Tibial nerve (tissue), 4 donors: ENCODE results near the gene ACTR3C.

Source experiments
- EP300 ChIP-seq, 2 donors: sonication (generic); formaldehyde crosslinking; IDR thresholded peaks; one replicate each; pipeline ENCODE4 v1.6.1; 2017; ENCODE audit warnings: antibody characterized with exemption in 2 of 2, mild to moderate bottlenecking in 1 of 2
- POLR2A ChIP-seq, 2 donors: fragments of 450-650 bp; IDR thresholded peaks; one replicate each; pipeline ENCODE4 v1.6.1; 2017; ENCODE audit warnings: antibody characterized with exemption in 2 of 2, mild to moderate bottlenecking in 2 of 2, moderate library complexity in 2 of 2
- TF ChIP-seq, protein P1 (sequence below), 5 experiments: fragments of 200-600 bp in 3 of 5; fragments of 450-650 bp in 2 of 5; sonication (generic) in 3 of 5; IDR thresholded peaks; one replicate each; pipeline ENCODE4 v1.5.1; 2016 to 2019; ENCODE audit warnings: antibody characterized with exemption in 5 of 5, mild to moderate bottlenecking in 3 of 5, moderate library complexity in 2 of 5

DNA sequence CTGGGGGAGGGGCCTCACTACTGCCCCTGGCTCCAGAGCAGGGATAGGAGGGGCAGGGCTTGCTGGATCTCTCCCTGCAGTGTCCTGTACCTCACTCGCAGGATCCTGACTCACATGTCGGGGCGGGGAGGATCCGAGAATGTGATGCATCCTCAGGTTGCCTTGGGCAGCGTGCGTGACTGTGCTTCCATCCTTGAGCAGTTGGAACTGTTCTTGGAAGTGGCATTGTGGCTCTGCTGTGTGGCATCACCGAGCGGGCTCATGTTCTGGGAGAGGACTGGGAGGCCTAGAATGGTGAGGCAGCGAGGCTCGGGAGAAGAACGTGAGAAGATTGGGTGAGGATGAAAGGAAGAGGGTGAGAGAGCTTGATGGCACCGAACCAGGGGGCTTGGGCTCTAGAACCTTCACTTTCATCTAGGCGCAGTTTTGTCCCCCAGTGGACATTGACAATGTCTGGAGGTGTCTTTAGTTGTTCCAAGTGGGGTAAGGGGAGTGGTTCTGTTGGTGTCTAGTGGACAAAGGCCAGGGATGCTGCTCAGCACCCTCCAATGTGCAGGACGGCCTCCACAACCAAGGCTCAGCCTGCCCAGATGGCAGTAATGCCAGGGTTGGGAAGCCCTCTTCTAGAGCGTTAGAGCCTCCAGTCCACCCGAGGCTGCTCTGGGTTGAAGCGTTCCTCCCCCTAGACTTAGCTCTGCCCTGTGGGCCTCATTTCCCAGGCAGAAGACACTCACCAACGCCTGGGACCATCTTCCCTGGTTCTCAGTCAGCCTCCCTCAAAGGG, 9.7 kb upstream of the ACTR3C start:
- TF ChIP-seq, protein P1, sequence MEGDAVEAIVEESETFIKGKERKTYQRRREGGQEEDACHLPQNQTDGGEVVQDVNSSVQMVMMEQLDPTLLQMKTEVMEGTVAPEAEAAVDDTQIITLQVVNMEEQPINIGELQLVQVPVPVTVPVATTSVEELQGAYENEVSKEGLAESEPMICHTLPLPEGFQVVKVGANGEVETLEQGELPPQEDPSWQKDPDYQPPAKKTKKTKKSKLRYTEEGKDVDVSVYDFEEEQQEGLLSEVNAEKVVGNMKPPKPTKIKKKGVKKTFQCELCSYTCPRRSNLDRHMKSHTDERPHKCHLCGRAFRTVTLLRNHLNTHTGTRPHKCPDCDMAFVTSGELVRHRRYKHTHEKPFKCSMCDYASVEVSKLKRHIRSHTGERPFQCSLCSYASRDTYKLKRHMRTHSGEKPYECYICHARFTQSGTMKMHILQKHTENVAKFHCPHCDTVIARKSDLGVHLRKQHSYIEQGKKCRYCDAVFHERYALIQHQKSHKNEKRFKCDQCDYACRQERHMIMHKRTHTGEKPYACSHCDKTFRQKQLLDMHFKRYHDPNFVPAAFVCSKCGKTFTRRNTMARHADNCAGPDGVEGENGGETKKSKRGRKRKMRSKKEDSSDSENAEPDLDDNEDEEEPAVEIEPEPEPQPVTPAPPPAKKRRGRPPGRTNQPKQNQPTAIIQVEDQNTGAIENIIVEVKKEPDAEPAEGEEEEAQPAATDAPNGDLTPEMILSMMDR (IDR thresholded peaks at IDR 0.05): no peak
- TF ChIP-seq EP300 (IDR thresholded peaks at IDR 0.05) (no peak), POLR2A (IDR thresholded peaks at IDR 0.05) (no peak)
